K562 (cell line): Measurements from ENCODE around the gene CHDH. TPM values are rescaled to one million over a fixed set of nuclear protein-coding genes. Genes with fewer than 3 reads are reported as not detected.

Experiments used
- CREB1 ChIP-seq, 2 experiments: sonication (generic) in 1 of 2; formaldehyde crosslinking in 1 of 2; IDR thresholded peaks; 2 replicates each; pipeline versions ENCODE4 v1.6.1 to v1.8.0; 2012 to 2022; ENCODE audit warnings: inconsistent platforms in 1 of 2, mild to moderate bottlenecking in 1 of 2, missing genetic modification reagents in 1 of 2, moderate library complexity in 1 of 2
- FOXK1 ChIP-seq: sonication (generic); formaldehyde crosslinking; IDR thresholded peaks from 2 replicates; pipeline ENCODE4 v1.8.0; 2022; ENCODE audit warnings: missing genetic modification reagents, mild to moderate bottlenecking, borderline replicate concordance
- FOXK2 ChIP-seq, 2 experiments: fragments of 450-650 bp; IDR thresholded peaks in 1 of 2; conservative IDR thresholded peaks in 1 of 2; 2 replicates each; pipeline ENCODE4 v1.6.1; 2016; ENCODE audit warnings: low read depth in 2 of 2, mild to moderate bottlenecking in 1 of 2
- GTF2F1 ChIP-seq: IDR thresholded peaks from 2 replicates; pipeline ENCODE4 v1.6.1; 2011; ENCODE audit warnings: low read depth, low read length, improper control_type of control experiment
- HEY1 ChIP-seq: fragments of 250-450 bp; sonication (Bioruptor Pico); IDR thresholded peaks from 2 replicates; pipeline ENCODE4 v1.5.0; 2020; ENCODE audit warnings: mild to moderate bottlenecking, moderate library complexity, borderline replicate concordance
- JUN ChIP-seq, 2 experiments: sonication (generic) in 1 of 2; formaldehyde crosslinking in 1 of 2; IDR thresholded peaks; 2 replicates each; pipeline versions ENCODE4 v1.6.1 to v1.8.0; 2012 to 2022; ENCODE audit warnings: borderline replicate concordance in 2 of 2, mild to moderate bottlenecking in 2 of 2, improper control_type of control experiment in 1 of 2, low read depth in 1 of 2, low read length in 1 of 2, missing genetic modification reagents in 1 of 2
- KDM5B ChIP-seq: fragments of 200-600 bp; sonication (generic); IDR thresholded peaks from 2 replicates; pipeline ENCODE4 v1.6.1; 2012; ENCODE audit warnings: low read depth, mild to moderate bottlenecking, moderate library complexity, low read length, control low read depth, inconsistent platforms; ENCODE audit not compliant: insufficient replicate concordance
- MTA1 ChIP-seq: fragments of 450-650 bp; IDR thresholded peaks from 2 replicates; pipeline ENCODE4 v1.6.1; 2017; ENCODE audit warnings: borderline replicate concordance
- TAF7 ChIP-seq: fragments of 450-650 bp; IDR thresholded peaks from 2 replicates; pipeline ENCODE4 v1.6.1; 2016; ENCODE audit warnings: missing genetic modification characterization, missing compliant biosample characterization
- TAF9B ChIP-seq: fragments of 450-650 bp; IDR thresholded peaks from 2 replicates; pipeline ENCODE4 v1.6.1; 2018; ENCODE audit warnings: mild to moderate bottlenecking; ENCODE audit not compliant: partially characterized antibody
- ZNF274 ChIP-seq: IDR thresholded peaks from 2 replicates; pipeline ENCODE4 v1.6.1; 2011; ENCODE audit warnings: low read depth, mild to moderate bottlenecking, low read length, moderate library complexity, borderline replicate concordance
- ZNF707 ChIP-seq: fragments of 250-450 bp; sonication (Bioruptor Pico); conservative IDR thresholded peaks from 2 replicates; pipeline ENCODE4 v1.8.0; 2022; ENCODE audit warnings: inconsistent platforms, mild to moderate bottlenecking, moderate library complexity
- polyA plus RNA-seq, 8 experiments: library from polyadenylated mRNA; depleted of rRNA in 4 of 8; stranded (reverse) in 5 of 8; unstranded in 3 of 8; fragments of >200 nt; fragmentation: Nextera tagmentation in 2 of 8; fragmentation: Illumina TruSeq in 1 of 8; extraction: Ambion mirVana in 2 of 8; extraction: Trizol in 1 of 8; gene quantifications; 2 replicates each; pipeline versions ENCODE4 v1.2.1 to v1.2.3, GENCODE V29; 2011 to 2014; ENCODE audit warnings: inconsistent platforms in 1 of 8, missing spikeins in 1 of 8
- total RNA-seq, 7 experiments: library from RNA; depleted of rRNA in 6 of 7; stranded (reverse); fragments of >200 nt in 6 of 7; fragmentation: Illumina TruSeq in 2 of 7; extraction: Trizol in 2 of 7; gene quantifications; 2 replicates each; pipeline versions ENCODE4 v1.2.1 to v1.2.3, GENCODE V29; 2011 to 2021; ENCODE audit warnings: low replicate concordance in 1 of 7
- TF ChIP-seq, protein P1 (sequence below): fragments of 450-650 bp; IDR thresholded peaks from 2 replicates; pipeline ENCODE4 v1.6.1; 2018; ENCODE audit not compliant: partially characterized antibody
- TF ChIP-seq, protein P2 (sequence below): fragments of 450-650 bp; IDR thresholded peaks from 2 replicates; pipeline ENCODE4 v1.6.1; 2016
- TF ChIP-seq, protein P3 (sequence below): fragments of 200-800 bp; sonication (Bioruptor generic); IDR thresholded peaks from 2 replicates; pipeline ENCODE4 v1.6.1; 2017; ENCODE audit warnings: missing genetic modification characterization, missing compliant biosample characterization
- TF ChIP-seq, protein P4 (sequence below): fragments of 450-650 bp; conservative IDR thresholded peaks from 2 replicates; pipeline ENCODE4 v1.6.1; 2016; ENCODE audit warnings: missing genetic modification characterization, low read depth, mild to moderate bottlenecking, missing compliant biosample characterization, moderate library complexity

The CHDH gene
- total and polyA plus RNA-seq, 9 of the 15 experiments (the other 6 are each of a cell fraction or from before 2014, with no cell fraction given): 0.06 to 1.9 (median 0.46) TPM

- TF ChIP-seq, protein P1, sequence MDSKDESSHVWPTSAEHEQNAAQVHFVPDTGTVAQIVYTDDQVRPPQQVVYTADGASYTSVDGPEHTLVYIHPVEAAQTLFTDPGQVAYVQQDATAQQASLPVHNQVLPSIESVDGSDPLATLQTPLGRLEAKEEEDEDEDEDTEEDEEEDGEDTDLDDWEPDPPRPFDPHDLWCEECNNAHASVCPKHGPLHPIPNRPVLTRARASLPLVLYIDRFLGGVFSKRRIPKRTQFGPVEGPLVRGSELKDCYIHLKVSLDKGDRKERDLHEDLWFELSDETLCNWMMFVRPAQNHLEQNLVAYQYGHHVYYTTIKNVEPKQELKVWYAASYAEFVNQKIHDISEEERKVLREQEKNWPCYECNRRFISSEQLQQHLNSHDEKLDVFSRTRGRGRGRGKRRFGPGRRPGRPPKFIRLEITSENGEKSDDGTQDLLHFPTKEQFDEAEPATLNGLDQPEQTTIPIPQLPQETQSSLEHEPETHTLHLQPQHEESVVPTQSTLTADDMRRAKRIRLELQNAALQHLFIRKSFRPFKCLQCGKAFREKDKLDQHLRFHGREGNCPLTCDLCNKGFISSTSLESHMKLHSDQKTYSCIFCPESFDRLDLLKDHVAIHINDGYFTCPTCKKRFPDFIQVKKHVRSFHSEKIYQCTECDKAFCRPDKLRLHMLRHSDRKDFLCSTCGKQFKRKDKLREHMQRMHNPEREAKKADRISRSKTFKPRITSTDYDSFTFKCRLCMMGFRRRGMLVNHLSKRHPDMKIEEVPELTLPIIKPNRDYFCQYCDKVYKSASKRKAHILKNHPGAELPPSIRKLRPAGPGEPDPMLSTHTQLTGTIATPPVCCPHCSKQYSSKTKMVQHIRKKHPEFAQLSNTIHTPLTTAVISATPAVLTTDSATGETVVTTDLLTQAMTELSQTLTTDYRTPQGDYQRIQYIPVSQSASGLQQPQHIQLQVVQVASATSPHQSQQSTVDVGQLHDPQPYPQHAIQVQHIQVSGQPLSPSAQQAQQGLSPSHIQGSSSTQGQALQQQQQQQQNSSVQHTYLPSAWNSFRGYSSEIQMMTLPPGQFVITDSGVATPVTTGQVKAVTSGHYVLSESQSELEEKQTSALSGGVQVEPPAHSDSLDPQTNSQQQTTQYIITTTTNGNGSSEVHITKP: peak; percentile 18
- TF ChIP-seq TAF7 (tag) (0 out of 2 replicates have a peak, but pooled peaks have one; percentile 54), JUN (IDR thresholded peaks at IDR 0.05; ENCODE audit: borderline replicate concordance, low read depth, low read length) (0 out of 2 replicates have a peak, but pooled peaks have one; percentile 9), JUN (CRISPR knock-in tag; IDR thresholded peaks at IDR 0.05; ENCODE audit: borderline replicate concordance) (no peak), HEY1 (no peak), ZNF274 (no peak), ZNF707 (CRISPR knock-in tag) (no peak), KDM5B (peak; percentile 66), GTF2F1 (no peak), CREB1 (IDR thresholded peaks at IDR 0.05) (peak; percentile 98), CREB1 (CRISPR knock-in tag; IDR thresholded peaks at IDR 0.05) (peak; percentile 97), FOXK2 (conservative IDR thresholded peaks at IDR 0.05 in 1 of 2, IDR thresholded peaks at IDR 0.05 in 1 of 2; ENCODE audit: low read depth in 2 of 2) (peak; percentile 64 to 73; a peak in 2 of 4 replicates), TAF9B (peak; percentile 67), FOXK1 (CRISPR knock-in tag) (no peak), MTA1 (peak; percentile 97)
- TF ChIP-seq, protein P2, sequence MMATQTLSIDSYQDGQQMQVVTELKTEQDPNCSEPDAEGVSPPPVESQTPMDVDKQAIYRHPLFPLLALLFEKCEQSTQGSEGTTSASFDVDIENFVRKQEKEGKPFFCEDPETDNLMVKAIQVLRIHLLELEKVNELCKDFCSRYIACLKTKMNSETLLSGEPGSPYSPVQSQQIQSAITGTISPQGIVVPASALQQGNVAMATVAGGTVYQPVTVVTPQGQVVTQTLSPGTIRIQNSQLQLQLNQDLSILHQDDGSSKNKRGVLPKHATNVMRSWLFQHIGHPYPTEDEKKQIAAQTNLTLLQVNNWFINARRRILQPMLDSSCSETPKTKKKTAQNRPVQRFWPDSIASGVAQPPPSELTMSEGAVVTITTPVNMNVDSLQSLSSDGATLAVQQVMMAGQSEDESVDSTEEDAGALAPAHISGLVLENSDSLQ: peak; percentile 74
- TF ChIP-seq, protein P3, sequence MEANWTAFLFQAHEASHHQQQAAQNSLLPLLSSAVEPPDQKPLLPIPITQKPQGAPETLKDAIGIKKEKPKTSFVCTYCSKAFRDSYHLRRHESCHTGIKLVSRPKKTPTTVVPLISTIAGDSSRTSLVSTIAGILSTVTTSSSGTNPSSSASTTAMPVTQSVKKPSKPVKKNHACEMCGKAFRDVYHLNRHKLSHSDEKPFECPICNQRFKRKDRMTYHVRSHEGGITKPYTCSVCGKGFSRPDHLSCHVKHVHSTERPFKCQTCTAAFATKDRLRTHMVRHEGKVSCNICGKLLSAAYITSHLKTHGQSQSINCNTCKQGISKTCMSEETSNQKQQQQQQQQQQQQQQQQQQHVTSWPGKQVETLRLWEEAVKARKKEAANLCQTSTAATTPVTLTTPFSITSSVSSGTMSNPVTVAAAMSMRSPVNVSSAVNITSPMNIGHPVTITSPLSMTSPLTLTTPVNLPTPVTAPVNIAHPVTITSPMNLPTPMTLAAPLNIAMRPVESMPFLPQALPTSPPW (CRISPR knock-in tag): peak; percentile 77
- TF ChIP-seq, protein P4, sequence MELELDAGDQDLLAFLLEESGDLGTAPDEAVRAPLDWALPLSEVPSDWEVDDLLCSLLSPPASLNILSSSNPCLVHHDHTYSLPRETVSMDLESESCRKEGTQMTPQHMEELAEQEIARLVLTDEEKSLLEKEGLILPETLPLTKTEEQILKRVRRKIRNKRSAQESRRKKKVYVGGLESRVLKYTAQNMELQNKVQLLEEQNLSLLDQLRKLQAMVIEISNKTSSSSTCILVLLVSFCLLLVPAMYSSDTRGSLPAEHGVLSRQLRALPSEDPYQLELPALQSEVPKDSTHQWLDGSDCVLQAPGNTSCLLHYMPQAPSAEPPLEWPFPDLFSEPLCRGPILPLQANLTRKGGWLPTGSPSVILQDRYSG (tag): no peak
These were observed 45.5 kb upstream of the CHDH start, which contains the start of gene SELENOK (continued) for GRCh38 chr3:53891497-53892285.
